Ecto neural progenitor cell (in vitro differentiated cells): ENCODE results near the gene CLRN3.

Experiments
- DNase-seq: peaks from one replicate; pipeline ENCODE4 v3.0.0-alpha.2; 2018; ENCODE audit warnings: low spot score

Gene CLRN3

GRCh38 chr10:127892743-127893142 is at the start of gene CLRN3:
Gene CLRN3, minus strand, starts transcription at chr10:127892941. Its CDS starts 157 bp downstream, at chr10:127892784.
- no peak for DNase-seq

- no peak for DNase-seq
Measured at GRCh38 chr10:127940866-127941640, 48.3 kb upstream of the CLRN3 start.

- no peak for DNase-seq
Measured at GRCh38 chr10:127939786-127940330, 47.1 kb upstream of the CLRN3 start.

- DNase-seq = no peak
Measured at GRCh38 chr10:127937915-127938463, 45.2 kb upstream of the CLRN3 start.

GRCh38 chr10:127937069-127937468 is 44.3 kb upstream of the CLRN3 start:
- DNase-seq = no peak

- DNase-seq = no peak
Measured at GRCh38 chr10:127935071-127935561, 42.4 kb upstream of the CLRN3 start.

- DNase-seq = no peak
Measured at GRCh38 chr10:127934383-127934782, 41.6 kb upstream of the CLRN3 start.

- DNase-seq = no peak
Measured at GRCh38 chr10:127933271-127933670, 40.5 kb upstream of the CLRN3 start.

GRCh38 chr10:127932521-127933270 is 40.0 kb upstream of the CLRN3 start:
- no peak for DNase-seq

- DNase-seq = no peak
Measured at GRCh38 chr10:127928021-127928806, 35.5 kb upstream of the CLRN3 start.

- no peak for DNase-seq
Measured at GRCh38 chr10:127926455-127926854, 33.7 kb upstream of the CLRN3 start.

GRCh38 chr10:127925471-127926207 is 32.9 kb upstream of the CLRN3 start:
- DNase-seq = no peak

- DNase-seq = no peak
Measured at GRCh38 chr10:127923646-127924045, 30.9 kb upstream of the CLRN3 start.

- no peak for DNase-seq
Measured at GRCh38 chr10:127922675-127923366, 30.1 kb upstream of the CLRN3 start.

GRCh38 chr10:127922206-127922605 is 29.5 kb upstream of the CLRN3 start:
- no peak for DNase-seq

GRCh38 chr10:127921753-127922145 is 29.0 kb upstream of the CLRN3 start:
- DNase-seq = no peak

GRCh38 chr10:127921075-127921752 is 28.5 kb upstream of the CLRN3 start:
- no peak for DNase-seq

- no peak for DNase-seq
Measured at GRCh38 chr10:127920306-127921074, 27.7 kb upstream of the CLRN3 start.
